Prostate gland (tissue), 1 donor: ENCODE results near the gene MYO1B.

Experiments
- POLR2A ChIP-seq: fragments of 450-650 bp; IDR thresholded peaks from one replicate; pipeline ENCODE4 v1.6.1; 2016; ENCODE audit warnings: antibody characterized with exemption, mild to moderate bottlenecking
- POLR2AphosphoS5 ChIP-seq: sonication (generic); formaldehyde crosslinking; IDR thresholded peaks from one replicate; pipeline ENCODE4 v1.6.1; 2017; ENCODE audit warnings: antibody characterized with exemption

- TF ChIP-seq POLR2A (no peak), POLR2AphosphoS5 (peak; percentile 64)
These were observed 17.8 kb downstream of the MYO1B start for GRCh38 chr2:191263050-191263449.
